GM18907 (cell line): Measurements from ENCODE around the gene NPR1.
"Not testable (repeated sequence)": the region's sequence is repeated elsewhere in the genome, so short reads cannot be mapped to it uniquely, and the experiment has no call there.

ENCODE experiments used
- ATAC-seq: cut with Tn5 transposase; IDR thresholded peaks from one replicate; pipeline ENCODE4 v1.9.1; 2021; ENCODE audit warnings: mild to moderate bottlenecking, moderate library complexity; ENCODE audit not compliant: unreplicated experiment

NPR1 gene

GRCh38 chr1:153649137-153649862 lies 29.2 kb upstream of the NPR1 start:
- no peak for ATAC-seq

GRCh38 chr1:153649863-153650235 lies 28.6 kb upstream of the NPR1 start:
- ATAC-seq: no peak

GRCh38 chr1:153651771-153652170 lies 26.7 kb upstream of the NPR1 start:
- ATAC-seq: no peak

DNA sequence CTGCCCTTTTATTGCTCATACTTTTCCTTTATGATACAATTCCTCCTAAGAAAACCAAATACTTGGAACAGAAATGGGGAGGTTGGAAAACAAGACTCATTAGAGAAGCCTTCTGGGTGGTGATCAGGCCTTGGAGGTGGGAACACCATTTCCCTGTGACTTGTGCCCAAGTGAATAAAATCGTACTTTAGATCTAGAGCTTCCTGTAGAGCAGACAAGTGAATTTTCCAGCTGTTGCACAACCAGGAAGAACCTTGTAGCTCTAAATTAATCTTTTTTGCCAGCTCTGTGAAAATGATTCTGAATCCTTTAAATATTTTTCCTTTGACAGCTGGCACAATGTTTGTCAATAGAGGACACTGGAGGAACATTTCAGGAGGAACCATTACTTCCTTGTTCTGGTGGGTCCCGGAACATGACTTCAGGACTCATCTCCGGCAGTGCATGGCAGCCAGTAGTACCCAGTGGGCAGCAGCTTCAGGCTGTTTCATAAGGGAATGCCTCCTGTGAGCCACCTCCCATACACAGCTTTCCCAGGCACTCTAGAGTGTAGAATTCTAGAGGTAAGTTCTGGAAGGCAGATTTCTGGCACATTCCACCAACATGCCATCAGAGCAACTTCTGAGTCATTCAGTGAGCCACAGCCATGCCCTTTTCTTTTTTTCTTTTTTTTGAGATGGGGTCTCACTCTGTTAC lies 25.5 kb upstream of the NPR1 start:
- no peak for ATAC-seq

GRCh38 chr1:153655333-153655732 lies 23.2 kb upstream of the NPR1 start:
- no peak for ATAC-seq

GRCh38 chr1:153658400-153659174 lies 19.9 kb upstream of the NPR1 start, which contains the start of gene SNAPIN:
Gene SNAPIN, plus strand, starts transcription at chr1:153658703. Its CDS starts 41 bp downstream, at chr1:153658744.
- peak; percentile 89 for ATAC-seq

DNA sequence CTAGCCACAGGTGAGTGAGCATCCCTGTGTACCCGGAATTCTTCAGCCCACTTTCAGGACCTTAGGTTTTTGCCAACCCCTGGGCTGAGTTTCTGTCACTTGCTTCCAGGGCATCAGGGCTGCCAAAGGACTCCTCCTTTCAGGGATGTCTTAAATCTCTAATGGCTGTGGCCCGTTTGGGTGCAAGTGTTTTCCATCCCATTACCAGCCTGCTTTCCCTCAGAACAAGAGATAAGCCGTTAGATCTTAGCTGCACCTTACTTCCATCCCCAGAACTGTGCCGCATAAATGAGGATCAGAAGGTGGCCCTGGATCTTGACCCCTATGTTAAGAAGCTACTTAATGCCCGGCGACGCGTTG lies 19.3 kb upstream of the NPR1 start:
- ATAC-seq: no peak

DNA sequence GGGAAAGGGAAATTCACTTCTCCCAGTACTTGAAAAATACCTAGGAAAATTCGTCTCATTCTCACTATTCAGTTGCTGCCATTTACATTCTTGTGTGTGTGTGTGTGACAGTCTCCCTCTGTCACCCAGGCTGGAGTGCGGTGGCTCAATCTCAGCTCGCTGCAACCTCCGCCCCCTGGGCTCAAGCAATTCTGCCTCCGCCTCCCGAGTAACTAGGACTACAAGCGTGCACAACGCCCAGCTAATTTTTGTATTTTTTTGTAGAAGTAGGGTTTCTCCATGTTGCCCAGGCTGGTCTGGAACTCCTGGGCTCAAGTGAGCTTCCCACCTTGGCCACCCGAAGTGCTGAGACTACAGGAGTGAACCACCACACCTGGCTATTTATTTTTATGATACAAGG lies 18.8 kb upstream of the NPR1 start:
- no peak for ATAC-seq

DNA sequence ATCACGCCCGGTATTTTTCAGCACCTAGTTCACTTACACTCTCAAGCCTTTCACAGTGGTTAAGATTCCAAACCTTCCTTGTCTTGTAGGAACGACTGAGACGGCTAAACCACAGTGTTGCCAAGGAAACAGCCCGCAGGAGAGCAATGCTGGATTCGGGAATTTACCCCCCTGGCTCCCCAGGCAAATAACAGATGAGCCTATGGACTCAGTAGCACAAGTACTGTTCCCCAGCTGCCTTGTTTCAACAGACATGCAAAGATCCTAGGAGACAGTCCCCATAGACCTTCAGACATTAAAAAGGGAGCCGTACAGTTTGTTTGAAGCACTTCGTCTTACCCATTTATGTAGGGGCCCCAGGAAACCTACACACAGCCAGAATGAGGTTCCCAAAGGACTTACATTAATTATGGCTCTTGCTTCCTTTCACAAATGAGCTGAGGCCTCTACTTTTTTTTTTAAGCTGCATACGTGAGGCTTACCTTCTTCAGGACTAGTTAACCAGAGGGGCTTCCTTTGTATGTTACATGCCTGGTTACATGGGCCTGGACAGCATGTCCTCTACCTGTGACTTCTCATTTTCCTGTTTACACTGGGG lies 17.3 kb upstream of the NPR1 start:
- ATAC-seq: no peak

DNA sequence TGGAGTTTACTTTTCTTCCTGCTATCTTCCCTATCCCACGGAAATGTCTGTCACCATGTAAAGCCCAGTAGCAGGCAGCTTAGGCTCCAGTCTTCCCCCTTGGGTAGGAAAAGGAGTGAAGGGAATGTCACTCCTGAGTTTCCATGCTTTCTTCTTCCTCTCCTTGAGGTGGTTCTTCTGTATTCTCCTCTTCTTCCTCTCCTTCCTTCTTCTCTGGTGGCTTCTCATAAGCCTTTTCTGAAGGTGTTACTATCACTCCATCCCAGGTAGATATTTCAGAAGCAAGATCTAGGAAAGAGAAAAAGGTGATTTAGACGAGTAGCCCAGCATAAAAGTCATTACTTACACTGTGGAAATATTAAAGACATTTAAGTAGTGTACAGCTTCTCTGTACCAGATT lies 16.2 kb upstream of the NPR1 start:
- ATAC-seq: no peak

GRCh38 chr1:153663211-153663610 lies 15.3 kb upstream of the NPR1 start:
- no peak for ATAC-seq

DNA sequence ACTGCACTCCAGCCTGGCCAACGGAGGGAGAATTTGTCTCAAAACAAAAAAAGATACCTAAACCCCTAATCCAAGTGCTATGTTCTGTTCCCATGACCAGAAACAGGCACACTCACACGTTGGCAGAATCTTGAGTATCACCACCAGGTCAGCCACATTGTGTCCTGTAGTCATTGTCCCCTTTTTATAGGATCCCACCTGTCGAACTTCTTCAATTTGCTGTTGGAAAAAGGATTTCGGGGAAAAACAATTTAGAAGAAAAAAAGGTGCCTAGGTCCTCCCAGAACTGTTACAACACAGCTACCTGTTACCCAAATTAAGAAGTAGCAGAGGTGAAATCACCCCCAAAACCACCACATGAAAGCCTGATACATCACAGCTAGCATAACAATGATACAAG lies 11.0 kb upstream of the NPR1 start:
- ATAC-seq: no peak

- ATAC-seq: not testable (repeated sequence)
Measured at GRCh38 chr1:153668672-153669071, 9.8 kb upstream of the NPR1 start.

GRCh38 chr1:153669606-153670005 lies 8.9 kb upstream of the NPR1 start:
- ATAC-seq: no peak

- ATAC-seq: no peak
Measured at GRCh38 chr1:153670257-153670858, 8.1 kb upstream of the NPR1 start.

DNA sequence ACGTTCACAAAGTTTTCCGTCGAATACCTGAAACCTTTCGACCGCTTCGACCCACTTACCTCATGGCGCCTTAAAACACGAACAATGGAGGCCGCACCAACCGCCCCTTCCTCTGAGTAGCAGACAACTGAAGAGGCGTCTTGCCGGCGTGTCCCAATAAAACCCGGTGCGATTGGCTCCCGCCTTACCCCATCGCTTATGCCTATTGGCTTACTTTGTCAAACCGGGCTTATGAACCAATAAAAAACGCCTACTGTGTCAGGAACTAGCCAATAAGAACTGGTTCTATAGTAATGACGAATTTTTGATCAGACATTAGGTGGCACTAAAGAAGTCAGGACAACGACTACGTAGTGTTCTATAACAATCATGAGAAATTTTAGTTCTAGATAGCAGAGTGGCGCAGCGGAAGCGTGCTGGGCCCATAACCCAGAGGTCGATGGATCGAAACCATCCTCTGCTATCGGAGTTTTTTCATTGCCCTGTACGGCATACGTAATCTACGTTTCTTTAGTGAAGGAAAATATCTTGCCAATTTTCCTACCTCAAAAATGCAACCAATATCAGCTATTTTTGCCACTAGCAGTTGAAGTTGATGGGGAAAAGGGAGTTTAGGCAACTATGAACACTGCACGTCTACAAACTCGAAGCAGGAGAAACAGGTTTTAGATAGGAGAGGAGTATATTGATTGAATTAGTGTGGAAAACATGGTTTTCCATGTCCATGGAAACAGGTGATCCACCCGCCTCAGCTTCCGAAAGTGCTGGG lies 7.4 kb upstream of the NPR1 start, which contains the start of gene ILF2:
Gene ILF2 (minus strand): TSS at position 135 of the 769 bp plus-strand sequence. CDS start 71 bp downstream, at position 64.
- ATAC-seq: peak; percentile 88

GRCh38 chr1:153671628-153672353 lies 6.7 kb upstream of the NPR1 start:
- ATAC-seq: peak; percentile 15

- no peak for ATAC-seq
Measured at GRCh38 chr1:153673511-153673910, 5.0 kb upstream of the NPR1 start.

DNA sequence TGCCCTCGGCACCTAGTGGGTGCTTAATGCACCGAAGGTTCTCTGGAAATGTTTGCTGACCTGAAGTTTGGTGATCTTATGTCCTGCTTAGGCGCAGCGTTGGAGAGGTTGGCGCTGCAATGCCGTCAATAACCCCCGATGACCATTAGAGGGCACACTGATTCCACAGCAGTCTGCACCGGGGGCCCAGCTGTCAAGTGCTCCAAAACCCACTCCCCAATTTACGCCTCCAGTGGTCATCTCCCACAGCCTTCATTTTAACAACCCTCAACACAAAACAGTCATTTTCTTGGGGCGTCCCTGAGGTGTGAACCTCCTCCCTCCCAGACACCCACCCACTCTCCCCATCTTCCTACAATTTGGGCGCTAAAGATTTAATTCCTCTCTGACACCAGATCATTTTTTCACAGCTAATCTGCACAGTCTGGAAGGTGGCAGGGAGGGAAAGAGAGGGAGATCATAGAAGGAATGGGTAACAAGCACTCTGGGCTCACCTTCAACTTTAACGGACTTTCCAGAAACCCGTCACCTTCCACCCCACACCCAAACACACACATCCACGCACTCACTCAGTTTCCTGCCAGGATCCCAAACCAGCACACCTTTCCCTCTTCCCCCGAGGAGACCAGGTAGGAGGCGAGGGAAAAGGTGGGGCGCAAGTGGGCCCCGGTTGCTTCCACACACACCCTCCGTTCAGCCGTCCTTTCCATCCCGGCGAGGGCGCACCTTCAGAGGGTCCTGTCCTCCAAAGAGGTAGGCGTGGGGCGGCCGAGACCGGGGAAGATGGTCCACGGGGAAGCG lies 570 bp upstream of the NPR1 start:
- ATAC-seq: no peak
